Sigmoid colon (tissue), 7 donors: ENCODE data around the gene NLRP12. TPM values are rescaled to one million over a fixed set of nuclear protein-coding genes. Genes with fewer than 3 reads are reported as not detected.
"Not testable (repeated sequence)": the region's sequence is repeated elsewhere in the genome, so short reads cannot be mapped to it uniquely, and the experiment has no call there.

Source experiments
- DNase-seq: peaks from one replicate; pipeline ENCODE4 v3.0.0-alpha.2; 2019
- H3K27ac ChIP-seq, 4 donors: fragments of 200-600 bp; sonication (generic); one replicate each; pipeline ENCODE4 v1.5.1; 2016 to 2019; ENCODE audit warnings: mild to moderate bottlenecking in 1 of 4
- H3K27me3 ChIP-seq, 3 donors: fragments of 200-600 bp; sonication (generic); one replicate each; pipeline ENCODE4 v1.5.1; 2019; ENCODE audit warnings: mild to moderate bottlenecking in 1 of 3
- H3K36me3 ChIP-seq, 4 donors: fragments of 200-600 bp; sonication (generic); one replicate each; pipeline ENCODE4 v1.5.1; 2016 to 2019
- H3K4me1 ChIP-seq, 4 donors: fragments of 200-600 bp; sonication (generic); one replicate each; pipeline ENCODE4 v1.5.1; 2017 to 2019
- H3K4me3 ChIP-seq, 4 donors: fragments of 200-600 bp; sonication (generic); one replicate each; pipeline ENCODE4 v1.5.1; 2017 to 2019; ENCODE audit warnings: mild to moderate bottlenecking in 2 of 4, moderate library complexity in 1 of 4
- H3K9me3 ChIP-seq, 4 donors: fragments of 200-600 bp in 3 of 4; sonication (generic) in 3 of 4; one replicate each; pipeline versions ENCODE4 v1.5.1 to v1.6.1; 2013 to 2019
- CTCF ChIP-seq, 4 experiments: fragments of 450-650 bp in 3 of 4; fragments of 200-600 bp in 1 of 4; IDR thresholded peaks; one replicate each; pipeline ENCODE4 v1.5.1; 2016 to 2019; ENCODE audit warnings: antibody characterized with exemption in 4 of 4, mild to moderate bottlenecking in 3 of 4, moderate library complexity in 2 of 4
- EP300 ChIP-seq, 4 donors: sonication (generic); formaldehyde crosslinking; IDR thresholded peaks; one replicate each; pipeline ENCODE4 v1.6.1; 2017; ENCODE audit warnings: antibody characterized with exemption in 4 of 4
- POLR2A ChIP-seq, 2 donors: fragments of 450-650 bp; IDR thresholded peaks; one replicate each; pipeline ENCODE4 v1.6.1; 2016; ENCODE audit warnings: antibody characterized with exemption in 2 of 2, mild to moderate bottlenecking in 2 of 2, moderate library complexity in 2 of 2
- POLR2AphosphoS5 ChIP-seq, 4 donors: sonication (generic); formaldehyde crosslinking; IDR thresholded peaks; one replicate each; pipeline ENCODE4 v1.6.1; 2017; ENCODE audit warnings: antibody characterized with exemption in 4 of 4
- WGBS, 2 donors: extraction: QIAGEN DNeasy Blood & Tissue Kit; methylation state at CpG; one replicate each; pipeline ENCODE4 v1.1.7; 2013; 5-methylcytosine and 5-hydroxymethylcytosine counted together
- intact Hi-C: fragments of 100-400 bp; cut with DNase I; formaldehyde crosslinking; loops from one replicate; pipeline ENCODE4 v1.15.1; 2023
- polyA plus RNA-seq, 3 donors: library from polyadenylated mRNA; stranded (reverse); fragments of 200-250 nt; gene quantifications; one replicate each; pipeline ENCODE4 v1.2.3, GENCODE V29; 2013
- small RNA-seq, 3 donors: library from RNA; depleted of rRNA; stranded (forward); fragments of <200 nt; gene quantifications; one replicate each; pipeline ENCODE3, GENCODE V24; 2016
- total RNA-seq, 4 donors: library from RNA; depleted of rRNA; stranded (reverse); fragments of >200 nt; gene quantifications; one replicate each; pipeline ENCODE4 v1.1.0, GENCODE V29; 2016
- donor health status: healthy with polysubstance abuse.
- donor health status: Bipolar disorder and iron deficiency.
- donor health status: healthy.

NLRP12 gene
- total and polyA plus RNA-seq, 7 donors = 0.10 to 0.36 (median 0.30) TPM; not detected in 3

GRCh38 chr19:53771144-53771543 is 53.0 kb downstream of the NLRP12 start:
- Histone ChIP-seq H3K27me3 (peaks cover 0 to 28% (median 0%) of the 10 kb centered on the region in 3 donors), H3K9me3 (no peaks in the 10 kb centered on the region), H3K4me3 (no peak overlapping the region), H3K27ac (no peak overlapping the region), H3K36me3 (no peaks in the 10 kb centered on the region), H3K4me1 (no peaks in the 10 kb centered on the region)
- intact Hi-C loops = no loop called here
- TF ChIP-seq CTCF (IDR thresholded peaks at IDR 0.05) = no peak
- no peak for TF ChIP-seq POLR2A (IDR thresholded peaks at IDR 0.05)
- TF ChIP-seq EP300 (IDR thresholded peaks at IDR 0.05) = no peak
- TF ChIP-seq POLR2AphosphoS5 (IDR thresholded peaks at IDR 0.05) = no peak
- no peak for DNase-seq
- 26 to 56% methylated on average over 4 of the region's 4 CpGs for WGBS, 2 donors

DNA sequence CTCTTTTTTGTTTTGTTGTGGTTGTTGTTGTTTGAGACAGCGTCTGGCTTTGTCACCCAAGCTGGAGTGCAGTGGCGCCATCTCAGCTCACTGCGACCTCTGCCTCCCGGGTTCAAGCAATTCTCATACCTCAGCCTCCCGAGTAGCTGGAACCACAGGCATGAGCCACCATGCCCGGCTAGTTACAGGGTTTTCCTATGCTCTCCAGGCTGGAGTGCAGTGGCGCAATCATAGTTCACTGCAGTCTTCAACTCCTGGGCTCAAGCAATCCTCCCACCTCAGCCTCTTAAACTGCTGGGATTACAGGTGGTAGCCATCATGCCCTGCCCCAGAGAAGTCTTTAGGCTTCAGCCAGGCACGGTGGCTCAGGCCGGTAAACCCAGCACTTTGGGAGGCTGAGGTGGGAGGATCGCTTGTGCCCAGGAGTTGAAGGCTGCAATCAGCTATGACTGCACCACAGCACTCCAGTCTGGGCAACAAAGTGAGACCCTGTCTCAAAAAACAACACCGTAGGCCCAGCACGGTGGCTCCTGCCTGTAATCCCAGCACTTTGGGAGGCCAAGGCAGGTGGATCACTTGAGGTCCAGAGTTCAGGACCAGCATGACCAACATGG is 54.3 kb downstream of the NLRP12 start:
- H3K4me3 ChIP-seq, H3K36me3 ChIP-seq, H3K27ac ChIP-seq, DNase-seq, intact Hi-C loops, H3K9me3 ChIP-seq, H3K4me1 ChIP-seq: not testable (repeated sequence)
- WGBS, 2 donors = 90 to 92% methylated on average over 12 of the region's 12 CpGs
- peaks cover 0 to 22% (median 0%) of the 10 kb centered on the region in 3 donors for H3K27me3 ChIP-seq

DNA sequence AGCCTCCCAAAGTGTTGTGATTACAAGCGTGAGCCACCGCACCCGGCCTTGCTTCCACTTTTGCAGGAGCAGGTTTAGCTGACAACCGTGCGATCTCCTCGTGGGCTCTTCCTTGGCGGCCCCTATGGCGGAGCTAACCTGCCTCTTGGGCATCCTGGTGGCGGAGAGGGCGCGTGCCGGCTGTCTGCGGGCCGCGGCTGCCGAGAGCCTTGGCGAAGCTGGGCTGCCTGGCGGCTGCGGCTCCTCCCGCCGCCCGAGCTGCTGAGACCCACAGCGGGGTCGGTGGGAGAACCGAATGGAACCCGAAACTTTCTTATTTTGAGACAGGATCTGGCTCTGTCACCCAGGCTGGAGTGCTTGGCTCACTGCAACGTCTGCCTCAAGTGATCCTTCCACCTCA is 55.7 kb downstream of the NLRP12 start:
- intact Hi-C loops = no loop called here
- H3K4me1 ChIP-seq = no peaks in the 10 kb centered on the region
- no peaks in the 10 kb centered on the region for H3K9me3 ChIP-seq
- no peak overlapping the region for H3K4me3 ChIP-seq
- peaks cover 0 to 14% (median 0%) of the 10 kb centered on the region in 3 donors for H3K27me3 ChIP-seq
- DNase-seq = no peak
- no peaks in the 10 kb centered on the region for H3K36me3 ChIP-seq
- no peak for TF ChIP-seq CTCF (IDR thresholded peaks at IDR 0.05)
- TF ChIP-seq POLR2A (IDR thresholded peaks at IDR 0.05) = no peak
- TF ChIP-seq EP300 (IDR thresholded peaks at IDR 0.05) = no peak
- TF ChIP-seq POLR2AphosphoS5 (IDR thresholded peaks at IDR 0.05) = no peak
- no peak overlapping the region for H3K27ac ChIP-seq
- 95 to 96% methylated on average over 27 of the region's 27 CpGs for WGBS, 2 donors

DNA sequence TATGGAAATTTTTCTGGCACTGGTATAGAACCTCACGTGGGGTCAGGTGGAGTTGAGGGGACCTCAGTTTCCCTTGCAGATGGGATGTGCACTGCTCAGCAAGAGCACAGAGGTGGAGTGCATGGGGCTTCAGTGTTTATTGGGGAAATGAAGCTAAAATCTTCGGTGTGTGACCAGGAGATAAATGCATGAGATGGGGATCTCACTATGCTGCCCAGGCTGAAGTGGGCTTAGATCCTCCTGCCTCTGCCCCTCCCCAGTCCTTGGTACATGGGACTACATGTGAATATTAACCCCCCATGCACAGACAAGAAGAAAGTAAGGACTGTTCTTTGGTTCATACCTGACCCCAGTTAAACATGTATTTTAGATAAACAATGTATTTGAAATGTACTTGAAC is 65.1 kb downstream of the NLRP12 start:
- H3K9me3 ChIP-seq, intact Hi-C loops, H3K4me1 ChIP-seq, DNase-seq, H3K27ac ChIP-seq, H3K36me3 ChIP-seq, H3K4me3 ChIP-seq: not testable (repeated sequence)
- H3K27me3 ChIP-seq = peaks cover 0 to 16% (median 0%) of the 10 kb centered on the region in 3 donors
- 75 to 87% methylated on average over 2 of the region's 2 CpGs for WGBS, 2 donors

Small RNA genes lying within 50 kb of the gene (small RNA-seq; reads per million reads assigned to genes)
- gene AC008753.1 = 0 reads per million in 3 donors
- gene MIR1283-2 = 0 reads per million in 3 donors
- 0 reads per million in 3 donors for gene MIR371A
- 0 reads per million in 3 donors for gene MIR372
- gene MIR373 = 0 reads per million in 3 donors
- gene MIR516A1 = 0 reads per million in 3 donors
- 0 reads per million in 3 donors for gene MIR516A2
- 0 reads per million in 3 donors for gene MIR519A1
- gene MIR521-1 = 0 reads per million in 3 donors
- gene MIR527 = 0 reads per million in 3 donors
- 0 reads per million in 3 donors for gene RNU6-1041P
- gene RNU6-165P = 0 reads per million in 3 donors
- gene RNU6-751P = 0 reads per million in 3 donors
- gene RNU6-982P = 0 reads per million in 3 donors

Other genes starting within 250 kb of the NLRP12 start
- gene DPRX, start 192.3 kb downstream of the NLRP12 start, total RNA-seq = not detected
- gene DPRX, start 192.3 kb downstream of the NLRP12 start, polyA plus RNA-seq = not detected
- 100 to 1,000 TPM in 1 of 4 donors, 10 to 100 TPM in 3; 65.5 to 189 (median 97.3) TPM for gene MYADM, start 43.6 kb upstream of the NLRP12 start, total RNA-seq
- 10 to 100 TPM in 1 of 3 donors, 1 to 10 TPM in 2; 7.9 to 44.1 (median 9.0) TPM for gene MYADM, start 43.6 kb upstream of the NLRP12 start, polyA plus RNA-seq
- not detected for gene PRKCG, start 57.9 kb upstream of the NLRP12 start, total RNA-seq
- gene PRKCG, start 57.9 kb upstream of the NLRP12 start, polyA plus RNA-seq = under 1 TPM in 2 of 3 donors, not detected in 1; under 0.01 to 0.34 TPM
- gene CACNG7, start 85.0 kb upstream of the NLRP12 start, total RNA-seq = not detected
- under 1 TPM in 1 of 3 donors, not detected in 2; 0.20 TPM for gene CACNG7, start 85.0 kb upstream of the NLRP12 start, polyA plus RNA-seq
- under 1 TPM in 1 of 4 donors, not detected in 3; under 0.01 TPM for gene CACNG8, start 138.6 kb upstream of the NLRP12 start, total RNA-seq
- under 1 TPM in 1 of 3 donors, not detected in 2; 0.03 TPM for gene CACNG8, start 138.6 kb upstream of the NLRP12 start, polyA plus RNA-seq
- not detected for gene CACNG6, start 167.3 kb upstream of the NLRP12 start, total RNA-seq
- not detected for gene CACNG6, start 167.3 kb upstream of the NLRP12 start, polyA plus RNA-seq
- not detected for gene VSTM1, start 239.6 kb upstream of the NLRP12 start, total RNA-seq
- gene VSTM1, start 239.6 kb upstream of the NLRP12 start, polyA plus RNA-seq = not detected